K562 (cell line): ENCODE data around the gene VIT. TPM values are rescaled to one million over a fixed set of nuclear protein-coding genes. Genes with fewer than 3 reads are reported as not detected.

ENCODE experiments used
- ATAC-seq: fragments of 200-7000 bp; cut with Tn5 transposase; 3 replicates; pipeline ENCODE4 v1.9.1; 2020; ENCODE audit warnings: moderate library complexity
- BruUV-seq: library from RNA; stranded (reverse); fragments of 400-500 nt; replicated peaks from 2 replicates; lab custom pipeline; 2021; lab: Mats Ljungman, UMichigan
- CTCF ChIA-PET: fragments of 300-600 bp; formaldehyde crosslinking; extraction: SDS; loops from one replicate; lab custom pipeline; 2021; ENCODE audit warnings: low intra/inter-chr PET ratio; lab: Yijun Ruan, JAX
- POLR2A ChIA-PET: fragments of 300-600, 350-650 bp; sonication (Branson Sonifier 250); formaldehyde crosslinking; extraction: SDS; loops from one replicate; lab custom pipeline; 2021; ENCODE audit warnings: antibody characterized with exemption, inconsistent platforms; lab: Yijun Ruan, JAX
- DNase-seq, 4 experiments: peaks; one replicate each; pipeline versions ENCODE4 v3.0.0 to v3.0.0-alpha.2; 2011 to 2018; ENCODE audit warnings: low spot score in 3 of 4, mixed read lengths in 3 of 4; ENCODE audit errors: extremely low read depth in 1 of 4
- FAIRE-seq: peaks from 2 replicates; lab custom pipeline; 2011; peaks lifted over from hg19 to GRCh38; lab: Jason Lieb, UNC
- H2AFZ ChIP-seq: 2 replicates; pipeline ENCODE4 v1.6.0; 2011; ENCODE audit warnings: low read depth, low read length, control low read depth, inconsistent platforms
- H3K27ac ChIP-seq: fragments of 200-600 bp; 3 replicates; pipeline ENCODE4 v1.8.0; 2011; ENCODE audit warnings: low read depth, mild to moderate bottlenecking, control low read depth, inconsistent platforms, low read length, moderate library complexity, mixed read lengths; ENCODE audit errors: extremely low read depth
- H3K27me3 ChIP-seq, 2 experiments: fragments of 300-600 bp in 1 of 2; 2 replicates in 1 of 2; 3 replicates in 1 of 2; pipeline versions ENCODE4 v1.6.0 to v1.8.0; 2011; ENCODE audit warnings: inconsistent platforms in 2 of 2, low read length in 2 of 2, mild to moderate bottlenecking in 1 of 2, mixed read lengths in 1 of 2, moderate library complexity in 1 of 2; ENCODE audit not compliant: control insufficient read depth in 2 of 2, insufficient read depth in 2 of 2
- H3K36me3 ChIP-seq: fragments of 300-600 bp; 3 replicates; pipeline ENCODE4 v1.8.0; 2011; ENCODE audit warnings: mild to moderate bottlenecking, low read length, inconsistent platforms; ENCODE audit not compliant: control insufficient read depth, insufficient read depth
- H3K4me1 ChIP-seq, 2 experiments: fragments of 200-600 bp in 1 of 2; replicated peaks in 1 of 2; 2 replicates in 1 of 2; 3 replicates in 1 of 2; pipeline versions ENCODE4 v1.5.1 to v1.8.0; 2011; ENCODE audit warnings: inconsistent platforms in 2 of 2, low read length in 2 of 2, mild to moderate bottlenecking in 1 of 2, mixed read lengths in 1 of 2, moderate library complexity in 1 of 2; ENCODE audit not compliant: control insufficient read depth in 2 of 2, insufficient read depth in 2 of 2
- H3K4me2 ChIP-seq: 2 replicates; pipeline ENCODE4 v1.6.1; 2011; ENCODE audit warnings: low read length, control low read depth, inconsistent platforms, mixed read lengths; ENCODE audit not compliant: insufficient read depth
- H3K4me3 ChIP-seq: fragments of 200-600 bp; sonication (generic), shearing (Covaris generic); 2 replicates; pipeline ENCODE4 v1.5.1; 2016; ENCODE audit warnings: control low read depth, inconsistent platforms
- H3K79me2 ChIP-seq: fragments of 200-600 bp; 3 replicates; pipeline ENCODE4 v1.8.0; 2011; ENCODE audit warnings: low read length, inconsistent platforms; ENCODE audit not compliant: control insufficient read depth, insufficient read depth
- H3K9ac ChIP-seq, 2 experiments: 2 replicates each; pipeline versions ENCODE4 v1.6.0 to v1.6.1; 2011; ENCODE audit warnings: low read depth in 2 of 2, low read length in 2 of 2, control low read depth in 1 of 2, inconsistent platforms in 1 of 2, mild to moderate bottlenecking in 1 of 2, mixed read lengths in 1 of 2; ENCODE audit not compliant: insufficient read depth in 1 of 2
- H3K9me1 ChIP-seq: one replicate; pipeline ENCODE4 v1.6.0; 2011; ENCODE audit warnings: inconsistent platforms, mild to moderate bottlenecking, low read length, moderate library complexity; ENCODE audit not compliant: control insufficient read depth, insufficient read depth
- H3K9me3 ChIP-seq: replicated peaks from 2 replicates; pipeline ENCODE4 v1.5.1; 2011; ENCODE audit warnings: low read depth, low read length, inconsistent platforms; ENCODE audit not compliant: control insufficient read depth, insufficient read depth
- H4K20me1 ChIP-seq: replicated peaks from 2 replicates; pipeline ENCODE4 v1.6.1; 2011; ENCODE audit warnings: low read length, inconsistent platforms, mixed read lengths; ENCODE audit not compliant: control insufficient read depth, insufficient read depth
- ADNP ChIP-seq: fragments of 200-800 bp; sonication (Bioruptor generic); IDR thresholded peaks from 2 replicates; pipeline ENCODE4 v1.6.1; 2016; ENCODE audit warnings: missing genetic modification characterization, missing compliant biosample characterization
- RNF219 ChIP-seq: fragments of 250-450 bp; sonication (Bioruptor Pico); IDR thresholded peaks from 2 replicates; pipeline ENCODE4 v1.5.0; 2022; ENCODE audit warnings: mild to moderate bottlenecking
- SIX5 ChIP-seq, 2 experiments: IDR thresholded peaks; 2 replicates each; pipeline ENCODE4 v1.6.1; 2011; ENCODE audit warnings: low read length in 2 of 2, borderline replicate concordance in 1 of 2, low read depth in 1 of 2, mild to moderate bottlenecking in 1 of 2, moderate library complexity in 1 of 2; ENCODE audit not compliant: insufficient read depth in 1 of 2
- SRSF3 ChIP-seq: fragments of 200-400 bp; formaldehyde crosslinking; IDR thresholded peaks from 2 replicates; pipeline ENCODE4 v1.6.1; 2016; ENCODE audit warnings: mild to moderate bottlenecking, low read length, moderate library complexity; ENCODE audit not compliant: insufficient read depth
- TCF15 ChIP-seq: fragments of 250-450 bp; sonication (Bioruptor Pico); IDR thresholded peaks from 2 replicates; pipeline ENCODE4 v1.8.0; 2022; ENCODE audit warnings: moderate library complexity, mild to moderate bottlenecking, inconsistent platforms
- ZNF174 ChIP-seq: fragments of 250-450 bp; sonication (Bioruptor Pico); IDR thresholded peaks from 2 replicates; pipeline ENCODE4 v1.4.0; 2020; ENCODE audit warnings: mild to moderate bottlenecking
- WGBS: fragments of 100-300 bp; shearing (Covaris generic); methylation state at CpG from one replicate; pipeline ENCODE4 v1.1.6; 2016; ENCODE audit warnings: low coverage, mixed read lengths; ENCODE audit not compliant: insufficient coverage; ENCODE audit errors: missing lambda C conversion rate; 5-methylcytosine and 5-hydroxymethylcytosine counted together
- in situ Hi-C: fragments of 300-500 bp; cut with MboI; formaldehyde crosslinking; loops from 4 replicates; pipeline ENCODE4 v1.15.0; 2018; ENCODE audit warnings: inconsistent platforms, mixed read lengths
- intact Hi-C: fragments of 100-400 bp; cut with micrococcal nuclease; formaldehyde crosslinking; loops from 2 replicates; pipeline ENCODE4 v1.14.2; 2022
- polyA plus RNA-seq, 8 experiments: library from polyadenylated mRNA; depleted of rRNA in 4 of 8; stranded (reverse) in 5 of 8; unstranded in 3 of 8; fragments of >200 nt; fragmentation: Nextera tagmentation in 2 of 8; fragmentation: Illumina TruSeq in 1 of 8; extraction: Ambion mirVana in 2 of 8; extraction: Trizol in 1 of 8; gene quantifications; 2 replicates each; pipeline versions ENCODE4 v1.2.1 to v1.2.3, GENCODE V29; 2011 to 2014; ENCODE audit warnings: inconsistent platforms in 1 of 8, missing spikeins in 1 of 8
- total RNA-seq, 7 experiments: library from RNA; depleted of rRNA in 6 of 7; stranded (reverse); fragments of >200 nt in 6 of 7; fragmentation: Illumina TruSeq in 2 of 7; extraction: Trizol in 2 of 7; gene quantifications; 2 replicates each; pipeline versions ENCODE4 v1.2.1 to v1.2.3, GENCODE V29; 2011 to 2021; ENCODE audit warnings: low replicate concordance in 1 of 7

VIT gene
- total and polyA plus RNA-seq, 9 of the 15 experiments (the other 6 are each of a cell fraction or from before 2014, with no cell fraction given): not detected

- Histone ChIP-seq H3K36me3 (no peaks in the 10 kb centered on the region), H3K79me2 (no peaks in the 10 kb centered on the region), H3K4me3 (no peak overlapping the region)
- no peak for ATAC-seq
- TF ChIP-seq SRSF3 (no peak), RNF219 (CRISPR knock-in tag) (no peak), TCF15 (CRISPR knock-in tag) (no peak), ZNF174 (no peak), ADNP (tag) (no peak), SIX5 (IDR thresholded peaks at IDR 0.05; ENCODE audit: borderline replicate concordance in 1 of 2, insufficient read depth in 1 of 2, low read depth in 1 of 2, low read length in 2 of 2) (no peak)
- TF ChIP-seq, all 486 proteins: peak for 0
- FAIRE-seq: no peak
- no peaks in the 10 kb centered on the region; a peak in 2 of 5 replicates for H3K4me1 ChIP-seq
- no peaks in the 10 kb centered on the region for H3K9me1 ChIP-seq
- CTCF ChIA-PET: interaction anchor here (1.5 kb wide), 1 partner anchor 227 kb away, joined by 13 read pairs; no protein-coding TSS in a partner anchor
- no peak overlapping the region for H3K27ac ChIP-seq
- BruUV-seq: no TSS peak
- H3K9me3 ChIP-seq: no peaks in the 10 kb centered on the region
- H3K27me3 ChIP-seq: peaks cover 8 to 24% of the 10 kb centered on the region in 2 experiments
- peak overlapping the region; percentile 74; the same call in 1 of the 2 replicates for H2AFZ ChIP-seq
- WGBS: 0% methylated on average over 1 of the region's 2 CpGs
- no peak for DNase-seq
- H3K9ac ChIP-seq: no peak overlapping the region
- intact Hi-C loops: loop anchor here (10.0 kb wide), 1 partner anchor 425 kb away; the partner anchor contains the start of gene CRIM1
- no peak overlapping the region for H3K4me2 ChIP-seq
- POLR2A ChIA-PET: no interaction called here
- in situ Hi-C loops: loop anchor here (25.0 kb wide), 1 partner anchor 1108 kb away; no protein-coding TSS in a partner anchor
- no peaks in the 10 kb centered on the region for H4K20me1 ChIP-seq
Measured at GRCh38 chr2:36779462-36779861, 83.0 kb downstream of the VIT start.
